Chondrocyte (in vitro differentiated cells): ENCODE results near the gene SLC38A2. TPM values are rescaled to one million over a fixed set of nuclear protein-coding genes. Genes with fewer than 3 reads are reported as not detected.

Experiments used
- DNase-seq: peaks from one replicate; pipeline ENCODE4 v3.0.0; 2021; ENCODE audit warnings: mixed read lengths, low spot score
- H3K27ac Mint-ChIP-seq: one replicate; pipeline ENCODE4 v1.8.0; 2021; ENCODE audit warnings: mild to moderate bottlenecking, moderate library complexity, mixed read lengths; ENCODE audit not compliant: unreplicated experiment
- H3K27me3 Mint-ChIP-seq: 2 replicates; pipeline ENCODE4 v1.8.0; 2021; ENCODE audit warnings: low read depth, mixed read lengths
- H3K36me3 Mint-ChIP-seq: 2 replicates; pipeline ENCODE4 v1.8.0; 2021; ENCODE audit warnings: low read depth, mixed read lengths
- H3K4me1 Mint-ChIP-seq: 2 replicates; pipeline ENCODE4 v1.8.0; 2021; ENCODE audit warnings: low read depth, mild to moderate bottlenecking, mixed read lengths
- H3K4me3 Mint-ChIP-seq: one replicate; pipeline ENCODE4 v1.8.0; 2021; ENCODE audit warnings: mild to moderate bottlenecking, moderate library complexity, mixed read lengths; ENCODE audit not compliant: unreplicated experiment
- H3K9me3 Mint-ChIP-seq: 2 replicates; pipeline ENCODE4 v1.8.0; 2021; ENCODE audit warnings: low read depth, mixed read lengths
- total RNA-seq: library from RNA; stranded (reverse); gene quantifications from 3 replicates; pipeline ENCODE4 v1.2.1, GENCODE V29; 2021
- TF ChIP-seq, protein P1 (sequence below): fragments of 200-600 bp; sonication (generic); IDR thresholded peaks from 2 replicates; pipeline ENCODE4 v1.5.0; 2021; ENCODE audit warnings: antibody characterized with exemption, mild to moderate bottlenecking, moderate library complexity

SLC38A2 gene
- total RNA-seq, 1 donor from 2014 or later = 596 TPM

DNA sequence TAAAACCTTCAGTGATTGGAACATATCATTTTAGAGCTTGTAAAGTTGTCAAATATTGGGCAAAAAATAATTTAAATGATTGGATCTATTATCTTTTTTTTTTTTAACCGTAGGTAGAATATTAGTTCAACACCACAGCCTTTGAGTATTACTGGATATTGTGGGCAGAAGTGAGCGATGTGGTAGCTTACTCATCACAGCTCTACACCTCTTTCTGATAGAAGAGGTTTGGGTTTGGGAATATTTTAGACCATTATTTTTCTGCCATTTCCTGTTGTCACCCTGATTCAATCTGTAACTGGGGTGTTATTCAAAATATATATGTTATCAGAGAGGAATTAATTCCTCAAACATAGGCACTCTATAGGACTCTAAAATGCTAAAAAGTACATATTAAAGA is 34.8 kb upstream of the SLC38A2 start:
- peaks cover 76% of the 10 kb centered on the region for H3K4me1 Mint-ChIP-seq
- no peak overlapping the region for H3K4me3 Mint-ChIP-seq
- H3K36me3 Mint-ChIP-seq = peaks cover 1% of the 10 kb centered on the region
- TF ChIP-seq, protein P1, sequence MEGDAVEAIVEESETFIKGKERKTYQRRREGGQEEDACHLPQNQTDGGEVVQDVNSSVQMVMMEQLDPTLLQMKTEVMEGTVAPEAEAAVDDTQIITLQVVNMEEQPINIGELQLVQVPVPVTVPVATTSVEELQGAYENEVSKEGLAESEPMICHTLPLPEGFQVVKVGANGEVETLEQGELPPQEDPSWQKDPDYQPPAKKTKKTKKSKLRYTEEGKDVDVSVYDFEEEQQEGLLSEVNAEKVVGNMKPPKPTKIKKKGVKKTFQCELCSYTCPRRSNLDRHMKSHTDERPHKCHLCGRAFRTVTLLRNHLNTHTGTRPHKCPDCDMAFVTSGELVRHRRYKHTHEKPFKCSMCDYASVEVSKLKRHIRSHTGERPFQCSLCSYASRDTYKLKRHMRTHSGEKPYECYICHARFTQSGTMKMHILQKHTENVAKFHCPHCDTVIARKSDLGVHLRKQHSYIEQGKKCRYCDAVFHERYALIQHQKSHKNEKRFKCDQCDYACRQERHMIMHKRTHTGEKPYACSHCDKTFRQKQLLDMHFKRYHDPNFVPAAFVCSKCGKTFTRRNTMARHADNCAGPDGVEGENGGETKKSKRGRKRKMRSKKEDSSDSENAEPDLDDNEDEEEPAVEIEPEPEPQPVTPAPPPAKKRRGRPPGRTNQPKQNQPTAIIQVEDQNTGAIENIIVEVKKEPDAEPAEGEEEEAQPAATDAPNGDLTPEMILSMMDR = no peak
- DNase-seq = no peak
- H3K9me3 Mint-ChIP-seq = peaks cover 14% of the 10 kb centered on the region
- no peak overlapping the region for H3K27ac Mint-ChIP-seq
- H3K27me3 Mint-ChIP-seq = no peaks in the 10 kb centered on the region

DNA sequence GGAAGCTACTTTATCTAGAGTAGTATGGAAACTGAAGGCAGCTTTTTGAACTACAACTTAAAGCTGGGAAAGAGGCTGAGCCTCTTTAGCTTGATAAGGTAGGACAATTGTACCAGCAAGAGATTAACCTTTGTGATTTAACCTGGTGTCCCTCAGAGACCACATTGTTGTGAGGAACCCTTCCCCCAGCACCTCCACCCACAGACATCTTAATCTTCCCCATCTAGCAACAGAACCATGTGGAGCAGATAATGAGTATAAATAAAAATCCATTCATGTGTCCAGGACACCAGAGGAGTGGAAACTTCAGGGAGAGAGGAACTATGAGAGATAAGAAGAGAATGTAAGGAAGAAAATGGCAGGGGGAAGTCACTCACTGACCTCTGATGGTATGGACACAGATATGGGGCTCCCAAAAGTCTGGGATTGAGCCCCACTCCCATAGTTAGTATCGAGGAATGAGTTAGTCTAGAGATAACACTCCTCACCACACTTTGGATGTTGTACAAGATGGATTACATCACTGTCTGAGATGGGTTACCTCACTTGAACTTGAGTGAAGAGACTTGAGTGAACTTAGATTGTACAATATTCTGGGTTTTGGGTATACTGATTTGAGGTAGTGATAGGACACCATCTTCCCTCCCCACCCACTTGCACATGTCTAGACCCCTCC is 33.9 kb upstream of the SLC38A2 start:
- Mint-ChIP-seq H3K27ac (no peak overlapping the region), H3K4me3 (no peak overlapping the region), H3K4me1 (peaks cover 85% of the 10 kb centered on the region), H3K9me3 (peaks cover 14% of the 10 kb centered on the region), H3K27me3 (no peaks in the 10 kb centered on the region), H3K36me3 (no peaks in the 10 kb centered on the region)
- TF ChIP-seq, protein P1 = no peak
- no peak for DNase-seq

DNA sequence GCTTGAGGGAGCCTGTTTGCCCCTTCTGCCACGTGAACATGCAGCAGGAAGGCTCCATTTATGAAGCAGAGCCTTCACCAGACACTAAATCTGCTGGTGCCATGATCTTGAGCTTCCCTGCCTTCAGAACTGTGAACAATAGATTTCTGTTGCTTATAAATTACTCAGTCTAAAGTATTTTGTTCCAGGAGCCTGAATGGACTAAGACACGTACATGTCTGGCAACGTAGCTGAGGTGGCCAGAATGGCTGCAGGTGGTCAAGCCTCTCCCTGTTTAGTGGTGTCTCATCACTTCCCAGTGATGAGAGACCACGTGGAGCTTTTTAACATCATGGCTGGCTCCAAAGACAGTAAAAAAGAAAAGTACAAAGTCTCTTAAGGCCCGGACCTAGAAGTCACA is 32.2 kb upstream of the SLC38A2 start:
- H3K4me3 Mint-ChIP-seq = no peak overlapping the region
- TF ChIP-seq, protein P1 = no peak
- H3K27ac Mint-ChIP-seq = peak overlapping the region; percentile 80
- H3K36me3 Mint-ChIP-seq = no peaks in the 10 kb centered on the region
- no peak for DNase-seq
- peaks cover 84% of the 10 kb centered on the region for H3K4me1 Mint-ChIP-seq
- no peaks in the 10 kb centered on the region for H3K27me3 Mint-ChIP-seq
- peaks cover 14% of the 10 kb centered on the region for H3K9me3 Mint-ChIP-seq

DNA sequence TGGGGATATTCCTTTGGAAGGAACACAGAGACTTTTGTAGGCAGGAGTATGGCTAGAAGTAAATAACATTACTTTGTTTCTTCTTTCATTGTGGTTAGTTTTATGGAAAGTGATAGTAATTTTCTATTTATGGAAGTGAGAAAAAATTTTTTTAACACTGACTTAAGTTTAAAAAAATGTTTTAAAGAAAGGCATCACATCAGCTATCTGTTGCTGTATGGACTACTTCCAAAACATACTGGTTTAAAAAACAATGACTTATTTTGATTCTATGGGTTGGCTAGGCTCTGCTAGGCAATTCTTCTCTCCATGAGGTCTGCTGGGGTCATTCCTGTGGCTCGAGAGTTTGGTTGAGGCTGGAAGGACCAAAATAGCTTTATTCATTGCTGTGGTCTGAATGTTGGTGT is 31.7 kb upstream of the SLC38A2 start:
- H3K27me3 Mint-ChIP-seq = no peaks in the 10 kb centered on the region
- H3K27ac Mint-ChIP-seq = peak overlapping the region; percentile 80
- H3K4me3 Mint-ChIP-seq = no peak overlapping the region
- TF ChIP-seq, protein P1 = no peak
- H3K9me3 Mint-ChIP-seq = peaks cover 14% of the 10 kb centered on the region
- no peaks in the 10 kb centered on the region for H3K36me3 Mint-ChIP-seq
- peaks cover 79% of the 10 kb centered on the region for H3K4me1 Mint-ChIP-seq
- DNase-seq = no peak

DNA sequence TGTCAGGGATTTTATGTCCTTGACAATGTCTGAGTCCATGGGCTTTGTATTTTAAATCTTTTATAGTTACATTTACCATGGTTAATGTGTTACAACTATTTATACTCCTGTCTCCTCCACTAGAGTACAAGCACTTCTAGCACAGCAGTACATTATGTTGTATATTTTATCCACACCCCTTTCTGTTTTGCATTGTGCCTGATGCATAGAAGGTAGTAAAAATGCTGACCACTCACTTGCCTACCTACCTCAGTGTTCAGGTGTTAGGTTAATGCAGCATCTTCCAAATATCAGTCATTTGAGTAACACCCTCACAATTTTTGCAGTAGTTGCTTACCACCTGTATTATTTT is 31.1 kb upstream of the SLC38A2 start:
- peaks cover 14% of the 10 kb centered on the region for H3K9me3 Mint-ChIP-seq
- TF ChIP-seq, protein P1 = no peak
- H3K27me3 Mint-ChIP-seq = no peaks in the 10 kb centered on the region
- H3K27ac Mint-ChIP-seq = peak overlapping the region; percentile 80
- DNase-seq = no peak
- no peak overlapping the region for H3K4me3 Mint-ChIP-seq
- H3K4me1 Mint-ChIP-seq = peaks cover 73% of the 10 kb centered on the region
- no peaks in the 10 kb centered on the region for H3K36me3 Mint-ChIP-seq
